K562 (cell line): ENCODE measurements around the gene ATMIN. TPM values are rescaled to one million over a fixed set of nuclear protein-coding genes. Genes with fewer than 3 reads are reported as not detected.
A peak's percentile ranks its signal among the peaks of the same experiment; 100 is the strongest.

ENCODE experiments used
- ATF3 ChIP-seq, 2 experiments: fragments of 450-650 bp in 1 of 2; sonication (generic) in 1 of 2; formaldehyde crosslinking in 1 of 2; IDR thresholded peaks in 1 of 2; conservative IDR thresholded peaks in 1 of 2; 2 replicates each; pipeline versions ENCODE4 v1.6.1 to v1.8.1; 2016 to 2023; ENCODE audit warnings: mild to moderate bottlenecking in 2 of 2, moderate library complexity in 2 of 2, inconsistent platforms in 1 of 2, missing genetic modification reagents in 1 of 2
- CEBPG ChIP-seq, 3 experiments: fragments of 200-800 bp in 1 of 3; sonication (Bioruptor generic) in 1 of 3; sonication (generic) in 1 of 3; formaldehyde crosslinking in 1 of 3; IDR thresholded peaks in 2 of 3; conservative IDR thresholded peaks in 1 of 3; 2 replicates each; pipeline versions ENCODE4 v1.6.1 to v1.8.0; 2016 to 2022; ENCODE audit warnings: missing compliant biosample characterization in 2 of 3, missing genetic modification characterization in 2 of 3, mild to moderate bottlenecking in 1 of 3, missing genetic modification reagents in 1 of 3
- HMGN3 ChIP-seq: IDR thresholded peaks from 2 replicates; pipeline ENCODE4 v1.6.1; 2011; ENCODE audit warnings: borderline replicate concordance, low read depth, mild to moderate bottlenecking, mixed read lengths, low read length; ENCODE audit not compliant: insufficient read length; ENCODE audit errors: extremely low read depth
- KLF13 ChIP-seq: fragments of 450-650 bp; IDR thresholded peaks from 2 replicates; pipeline ENCODE4 v1.6.1; 2016; ENCODE audit warnings: missing genetic modification characterization, low read depth, mild to moderate bottlenecking, missing compliant biosample characterization, moderate library complexity, borderline replicate concordance
- NKRF ChIP-seq: fragments of 450-650 bp; IDR thresholded peaks from 2 replicates; pipeline ENCODE4 v1.6.1; 2016; ENCODE audit warnings: borderline replicate concordance
- NR1H2 ChIP-seq: sonication (generic); formaldehyde crosslinking; IDR thresholded peaks from 2 replicates; pipeline ENCODE4 v1.4.0; 2020; ENCODE audit warnings: mild to moderate bottlenecking, missing genetic modification reagents
- PKNOX1 ChIP-seq: fragments of 450-650 bp; IDR thresholded peaks from 2 replicates; pipeline ENCODE4 v1.6.1; 2016
- SAP30 ChIP-seq: fragments of 200-600 bp; sonication (generic); IDR thresholded peaks from 2 replicates; pipeline ENCODE4 v1.6.1; 2012; ENCODE audit warnings: borderline replicate concordance, low read depth, mild to moderate bottlenecking, moderate library complexity, low read length, control low read depth, inconsistent platforms; ENCODE audit not compliant: insufficient read depth, poor library complexity, severe bottlenecking
- ZBTB40 ChIP-seq, 2 experiments: fragments of 450-650 bp in 1 of 2; sonication (generic) in 1 of 2; formaldehyde crosslinking in 1 of 2; IDR thresholded peaks; 2 replicates each; pipeline versions ENCODE4 v1.7.1 to v1.9.0; 2016 to 2022; ENCODE audit warnings: inconsistent platforms in 1 of 2, mild to moderate bottlenecking in 1 of 2, missing genetic modification reagents in 1 of 2
- polyA plus RNA-seq, 8 experiments: library from polyadenylated mRNA; depleted of rRNA in 4 of 8; stranded (reverse) in 5 of 8; unstranded in 3 of 8; fragments of >200 nt; fragmentation: Nextera tagmentation in 2 of 8; fragmentation: Illumina TruSeq in 1 of 8; extraction: Ambion mirVana in 2 of 8; extraction: Trizol in 1 of 8; gene quantifications; 2 replicates each; pipeline versions ENCODE4 v1.2.1 to v1.2.3, GENCODE V29; 2011 to 2014; ENCODE audit warnings: inconsistent platforms in 1 of 8, missing spikeins in 1 of 8
- total RNA-seq, 7 experiments: library from RNA; depleted of rRNA in 6 of 7; stranded (reverse); fragments of >200 nt in 6 of 7; fragmentation: Illumina TruSeq in 2 of 7; extraction: Trizol in 2 of 7; gene quantifications; 2 replicates each; pipeline versions ENCODE4 v1.2.1 to v1.2.3, GENCODE V29; 2011 to 2021; ENCODE audit warnings: low replicate concordance in 1 of 7

ATMIN gene
- total and polyA plus RNA-seq, 9 of the 15 experiments (the other 6 are each of a cell fraction or from before 2014, with no cell fraction given), result 6.7 to 40.9 (median 23.4) TPM

GRCh38 chr16:81006211-81006812 lies 29.3 kb upstream of the ATMIN start (continued):
- TF ChIP-seq PKNOX1 (peak; percentile 93), KLF13 (tag) (peak; percentile 34; the same call in 1 of the 2 replicates), NR1H2 (0 out of 2 replicates have a peak, but pooled peaks have one; percentile 43), HMGN3 (peak; percentile 86), ZBTB40 (IDR thresholded peaks at IDR 0.05) (peak; percentile 64), ZBTB40 (CRISPR knock-in tag; IDR thresholded peaks at IDR 0.05) (no peak), CEBPG (CRISPR knock-in tag; IDR thresholded peaks at IDR 0.05) (peak; percentile 10; the same call in 1 of the 2 replicates), CEBPG (tag; conservative IDR thresholded peaks at IDR 0.05 in 1 of 2, IDR thresholded peaks at IDR 0.05 in 1 of 2) (no peak), NKRF (peak; percentile 82), SAP30 (peak; percentile 94), ATF3 (IDR thresholded peaks at IDR 0.05) (no peak), ATF3 (CRISPR knock-in tag; conservative IDR thresholded peaks at IDR 0.05) (no peak)
